IPS-20b (cell line): Measurements from ENCODE around the gene FHIT.
"Not testable (repeated sequence)": the region's sequence is repeated elsewhere in the genome, so short reads cannot be mapped to it uniquely, and the experiment has no call there.

ENCODE experiments used
- H3K27ac ChIP-seq: one replicate; pipeline ENCODE4 v1.5.1; 2013; ENCODE audit warnings: low read length
- H3K27me3 ChIP-seq: 2 replicates; pipeline ENCODE4 v1.6.1; 2013; ENCODE audit warnings: mild to moderate bottlenecking, low read length, inconsistent platforms; ENCODE audit not compliant: insufficient read depth
- H3K36me3 ChIP-seq: 2 replicates; pipeline ENCODE4 v1.6.1; 2013; ENCODE audit warnings: low read depth, mild to moderate bottlenecking, inconsistent platforms, low read length, moderate library complexity; ENCODE audit not compliant: insufficient read depth
- H3K4me1 ChIP-seq: 2 replicates; pipeline ENCODE4 v1.6.1; 2013; ENCODE audit warnings: mild to moderate bottlenecking, control low read depth, inconsistent platforms, low read length, moderate library complexity; ENCODE audit not compliant: insufficient read depth
- H3K4me3 ChIP-seq: 2 replicates; pipeline ENCODE4 v1.5.1; 2013; ENCODE audit warnings: mild to moderate bottlenecking, low read length, inconsistent platforms
- H3K9ac ChIP-seq: 2 replicates; pipeline ENCODE4 v1.6.1; 2013; ENCODE audit warnings: low read depth, mild to moderate bottlenecking, inconsistent platforms, low read length, moderate library complexity
- H3K9me3 ChIP-seq: 2 replicates; pipeline ENCODE4 v1.6.1; 2013; ENCODE audit warnings: mild to moderate bottlenecking, low read depth, low read length, inconsistent platforms; ENCODE audit not compliant: insufficient read depth

Gene FHIT

GRCh38 chr3:61192222-61192621 is 59.0 kb downstream of the FHIT start:
- Histone ChIP-seq H3K27me3 (no peaks in the 10 kb centered on the region), H3K4me1 (peaks cover 20% of the 10 kb centered on the region; the same call in 1 of the 2 replicates), H3K36me3 (no peaks in the 10 kb centered on the region), H3K27ac (no peak overlapping the region), H3K9ac (no peak overlapping the region), H3K9me3 (no peaks in the 10 kb centered on the region), H3K4me3 (no peak overlapping the region)

- not testable (repeated sequence) for H3K36me3 ChIP-seq, H3K4me3 ChIP-seq
- peaks cover 21% of the 10 kb centered on the region; the same call in 1 of the 2 replicates for H3K4me1 ChIP-seq
Measured at GRCh38 chr3:61190205-61190604, 61.0 kb downstream of the FHIT start.

GRCh38 chr3:61186030-61186429 is 65.2 kb downstream of the FHIT start:
- H3K9me3 ChIP-seq, result no peaks in the 10 kb centered on the region
- no peak overlapping the region for H3K27ac ChIP-seq

More at GRCh38 chr3:61190205-61190604, 61.0 kb downstream of the FHIT start:
- not testable (repeated sequence) for H3K9me3 ChIP-seq, H3K27me3 ChIP-seq, H3K27ac ChIP-seq, H3K9ac ChIP-seq

DNA sequence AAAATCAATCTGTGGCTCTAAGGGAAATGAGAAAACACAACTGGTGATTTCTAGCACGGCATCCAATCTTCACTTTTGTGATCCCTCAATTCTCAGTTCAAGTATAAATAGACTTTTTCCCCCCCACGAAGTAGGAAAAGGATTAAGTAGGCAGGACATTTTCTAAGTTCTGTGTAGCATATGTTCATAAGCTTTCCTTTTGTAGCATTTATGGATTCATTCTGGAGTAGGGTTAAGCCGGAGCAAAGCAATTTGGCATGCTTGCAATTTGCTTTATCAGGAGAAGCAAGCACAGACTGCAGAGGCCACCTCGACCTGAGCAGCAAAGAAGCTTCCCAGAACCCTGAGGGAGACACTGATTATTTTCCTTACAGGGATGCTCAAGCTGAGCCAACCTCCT is 66.3 kb downstream of the FHIT start:
- Histone ChIP-seq H3K4me1 (0 out of 2 replicates have a peak, but pooled peaks cover 3% of the 10 kb centered on the region), H3K36me3 (no peaks in the 10 kb centered on the region), H3K27me3 (no peaks in the 10 kb centered on the region), H3K9ac (no peak overlapping the region), H3K9me3 (no peaks in the 10 kb centered on the region), H3K4me3 (no peak overlapping the region), H3K27ac (no peak overlapping the region)

More at GRCh38 chr3:61186030-61186429, 65.2 kb downstream of the FHIT start:
- Histone ChIP-seq H3K9ac (no peak overlapping the region), H3K27me3 (no peaks in the 10 kb centered on the region), H3K4me3 (no peak overlapping the region), H3K36me3 (no peaks in the 10 kb centered on the region), H3K4me1 (peaks cover 3% of the 10 kb centered on the region; the same call in 1 of the 2 replicates)

DNA sequence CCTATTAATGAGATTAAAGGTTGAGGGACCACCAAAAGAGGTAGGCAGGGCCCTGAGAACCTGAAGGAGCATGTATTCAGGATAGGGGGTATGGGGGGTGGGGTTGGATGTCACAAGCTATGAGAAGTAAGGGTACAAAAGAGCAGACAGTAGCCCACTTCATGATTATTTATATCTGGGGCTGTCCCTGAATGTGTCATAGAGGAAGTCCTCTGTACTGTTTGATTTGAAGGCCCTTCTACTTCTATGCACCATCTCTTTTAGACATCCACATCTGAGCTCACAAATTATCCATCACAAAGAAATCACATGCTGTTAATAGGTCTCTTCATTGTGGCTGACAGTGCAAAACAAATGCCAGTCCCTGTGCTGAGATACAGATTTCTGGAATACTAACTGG is 68.6 kb downstream of the FHIT start:
- Histone ChIP-seq H3K9me3 (no peaks in the 10 kb centered on the region), H3K4me3 (no peak overlapping the region), H3K4me1 (0 out of 2 replicates have a peak, but pooled peaks cover 3% of the 10 kb centered on the region), H3K27ac (no peak overlapping the region), H3K9ac (no peak overlapping the region), H3K36me3 (no peaks in the 10 kb centered on the region), H3K27me3 (no peaks in the 10 kb centered on the region)

DNA sequence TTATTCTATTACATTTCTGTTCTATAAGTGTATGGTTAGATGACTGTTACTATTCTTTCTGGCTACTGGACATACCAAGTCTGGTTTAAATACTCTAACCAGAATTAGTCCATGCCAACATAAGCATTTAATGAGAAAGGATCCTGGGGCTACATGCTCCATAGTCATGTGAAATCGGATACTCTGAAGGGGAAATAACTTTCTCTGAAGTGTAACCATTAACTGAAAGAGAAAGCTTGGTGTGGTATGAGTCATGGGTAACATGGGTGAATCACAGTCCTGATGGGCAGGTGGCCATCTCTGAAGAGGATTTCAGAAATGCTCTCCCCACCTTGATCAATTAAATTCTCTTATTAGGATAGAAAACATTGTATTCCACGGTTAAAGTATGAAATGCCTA is 69.4 kb downstream of the FHIT start:
- Histone ChIP-seq H3K36me3 (no peaks in the 10 kb centered on the region), H3K9me3 (no peaks in the 10 kb centered on the region), H3K27ac (no peak overlapping the region), H3K4me1 (0 out of 2 replicates have a peak, but pooled peaks cover 2% of the 10 kb centered on the region), H3K4me3 (no peak overlapping the region), H3K9ac (no peak overlapping the region), H3K27me3 (no peaks in the 10 kb centered on the region)

- no peaks in the 10 kb centered on the region for H3K36me3 ChIP-seq
- no peak overlapping the region for H3K9ac ChIP-seq
- H3K27me3 ChIP-seq, result no peaks in the 10 kb centered on the region
- H3K27ac ChIP-seq, result no peak overlapping the region
- no peak overlapping the region for H3K4me3 ChIP-seq
- H3K9me3 ChIP-seq, result no peaks in the 10 kb centered on the region
- H3K4me1 ChIP-seq, result no peaks in the 10 kb centered on the region
Measured at GRCh38 chr3:61180206-61180605, 71.0 kb downstream of the FHIT start.

DNA sequence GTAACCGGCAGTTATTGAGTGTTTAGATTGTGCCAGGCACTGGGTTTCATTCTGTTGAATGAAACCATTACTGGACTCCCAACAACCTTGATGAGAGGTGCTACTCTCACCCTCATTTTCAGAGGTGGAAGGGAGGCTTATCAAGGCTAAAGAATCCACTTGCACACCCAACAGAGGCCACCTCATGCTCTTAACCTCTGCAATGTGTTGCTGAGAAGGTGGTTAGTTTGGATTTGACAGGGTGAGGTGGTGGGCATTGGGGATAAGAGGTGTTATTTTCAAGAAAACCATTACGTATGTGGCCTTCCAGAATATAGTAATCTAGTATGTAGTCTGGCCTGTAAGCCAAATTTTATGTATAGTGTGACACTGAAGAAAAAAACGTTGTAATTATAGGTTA is 73.1 kb downstream of the FHIT start:
- H3K36me3 ChIP-seq, result no peaks in the 10 kb centered on the region
- H3K4me3 ChIP-seq, result no peak overlapping the region
- H3K27ac ChIP-seq, result no peak overlapping the region
- H3K9ac ChIP-seq, result no peak overlapping the region
- H3K4me1 ChIP-seq, result no peaks in the 10 kb centered on the region; the same call in 1 of the 2 replicates
- H3K27me3 ChIP-seq, result no peaks in the 10 kb centered on the region
- H3K9me3 ChIP-seq, result no peaks in the 10 kb centered on the region

GRCh38 chr3:61177450-61177849 is 73.8 kb downstream of the FHIT start:
- no peak overlapping the region for H3K9ac ChIP-seq
- H3K27me3 ChIP-seq, result no peaks in the 10 kb centered on the region
- no peaks in the 10 kb centered on the region for H3K9me3 ChIP-seq
- no peak overlapping the region for H3K4me3 ChIP-seq
- H3K36me3 ChIP-seq, result no peaks in the 10 kb centered on the region
- H3K4me1 ChIP-seq, result no peaks in the 10 kb centered on the region; the same call in 1 of the 2 replicates
- H3K27ac ChIP-seq, result no peak overlapping the region

DNA sequence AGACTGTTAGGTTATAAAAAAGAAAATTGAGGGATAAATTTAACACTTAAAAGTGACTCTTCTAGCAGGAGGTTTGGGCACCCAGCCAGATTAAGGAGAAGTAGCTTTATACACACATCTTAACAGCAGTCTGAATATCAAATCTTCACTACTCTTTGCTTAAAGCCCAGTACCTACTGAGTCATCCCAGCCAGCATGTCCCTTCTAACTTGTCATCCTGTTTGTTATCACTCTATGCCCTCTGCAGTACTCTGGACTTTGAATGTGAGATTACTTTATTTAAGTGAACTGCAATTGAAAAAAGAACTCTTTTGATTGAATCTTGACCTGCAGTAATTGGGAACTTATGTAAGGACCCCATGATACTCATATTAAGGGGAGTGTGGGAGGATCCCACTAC is 77.6 kb downstream of the FHIT start:
- Histone ChIP-seq H3K36me3 (no peaks in the 10 kb centered on the region), H3K4me1 (no peaks in the 10 kb centered on the region; the same call in 1 of the 2 replicates), H3K9me3 (no peaks in the 10 kb centered on the region), H3K27me3 (no peaks in the 10 kb centered on the region), H3K4me3 (no peak overlapping the region), H3K9ac (no peak overlapping the region), H3K27ac (no peak overlapping the region)

DNA sequence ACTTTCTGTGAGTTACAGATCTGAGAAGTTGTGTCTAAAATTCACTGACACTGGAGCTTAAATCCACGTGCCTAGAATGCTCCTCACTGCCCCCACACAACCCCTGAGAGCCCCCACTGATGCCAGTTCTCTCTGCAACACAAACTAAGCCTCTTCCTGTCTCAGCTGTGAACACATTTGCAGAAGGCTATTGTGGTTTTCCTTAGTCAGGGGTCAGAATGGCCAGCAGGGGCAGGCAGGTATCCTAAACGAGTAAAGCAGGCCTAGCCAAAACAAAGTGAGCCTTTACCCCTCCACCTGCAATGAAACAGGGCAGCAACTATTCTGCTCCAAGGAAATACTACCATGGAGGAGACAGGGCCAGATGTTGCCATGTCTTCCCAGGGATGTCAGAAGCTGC is 78.6 kb downstream of the FHIT start:
- Histone ChIP-seq H3K27ac (no peak overlapping the region), H3K9me3 (no peaks in the 10 kb centered on the region), H3K4me1 (no peaks in the 10 kb centered on the region; the same call in none of the 2 replicates), H3K9ac (no peak overlapping the region), H3K27me3 (no peaks in the 10 kb centered on the region), H3K36me3 (no peaks in the 10 kb centered on the region), H3K4me3 (no peak overlapping the region)

- Histone ChIP-seq H3K9ac (no peak overlapping the region), H3K4me1 (no peaks in the 10 kb centered on the region; the same call in none of the 2 replicates), H3K27ac (no peak overlapping the region), H3K36me3 (no peaks in the 10 kb centered on the region), H3K4me3 (no peak overlapping the region), H3K9me3 (no peaks in the 10 kb centered on the region), H3K27me3 (no peaks in the 10 kb centered on the region)
Measured at GRCh38 chr3:61172203-61172602, 79.0 kb downstream of the FHIT start.
